OCI-M1 (cell line): ENCODE measurements around the gene IL37.

Experiments
- DNase-seq: peaks from one replicate; lab custom pipeline; 2025; lab: John Stamatoyannopoulos, UW

The IL37 gene

GRCh38 chr2:112960230-112960825 lies 49.4 kb downstream of the IL37 start:
- DNase-seq, result no peak

- DNase-seq, result no peak
Observed at GRCh38 chr2:112962308-112963175, 51.6 kb downstream of the IL37 start.

GRCh38 chr2:112967023-112967422 lies 56.1 kb downstream of the IL37 start:
- DNase-seq, result no peak
